ENCODE measurements around the gene KHSRP.

- TF ChIP-seq MAX (IDR thresholded peaks at IDR 0.05; ENCODE audit: low read depth, low read length) (no peak), CTCF (IDR thresholded peaks at IDR 0.05; ENCODE audit: low read depth, low read length) (no peak), POLR2A (IDR thresholded peaks at IDR 0.05; ENCODE audit: extremely low read depth, insufficient read length) (no peak), MYC (IDR thresholded peaks at IDR 0.05; ENCODE audit: low read depth, low read length) (no peak)
Measured at GRCh38 chr19:6414793-6415590, 9.6 kb downstream of the KHSRP start.
